T-helper 17 cell (primary cell): ENCODE results near the gene FMO1. TPM values are rescaled to one million over a fixed set of nuclear protein-coding genes. Genes with fewer than 3 reads are reported as not detected.

Experiments used
- ATAC-seq: fragments of 150-1000 bp; cut with Tn5 transposase; 2 replicates; pipeline ENCODE4 v1.10.0; 2021; ENCODE audit warnings: mild to moderate bottlenecking, moderate library complexity
- DNase-seq, 3 donors: peaks; one replicate each; pipeline versions ENCODE4 v3.0.0 to v3.0.0-alpha.2; 2020 to 2021
- H3K9me3 ChIP-seq: one replicate; pipeline ENCODE4 v1.7.0; 2013; ENCODE audit warnings: low read length, mild to moderate bottlenecking; ENCODE audit not compliant: control insufficient read depth, poor library complexity, severe bottlenecking
- H3K27ac Mint-ChIP-seq: one replicate; pipeline ENCODE4 v1.8.0; 2022; ENCODE audit warnings: mild to moderate bottlenecking, moderate library complexity, mixed read lengths
- H3K27me3 Mint-ChIP-seq: one replicate; pipeline ENCODE4 v1.8.0; 2022; ENCODE audit warnings: mixed read lengths
- H3K36me3 Mint-ChIP-seq: one replicate; pipeline ENCODE4 v1.8.0; 2022; ENCODE audit warnings: low read depth, mixed read lengths
- H3K4me1 Mint-ChIP-seq: one replicate; pipeline ENCODE4 v1.8.0; 2022; ENCODE audit warnings: mild to moderate bottlenecking, mixed read lengths
- H3K4me3 Mint-ChIP-seq: one replicate; pipeline ENCODE4 v1.8.0; 2022; ENCODE audit warnings: mild to moderate bottlenecking, moderate library complexity, mixed read lengths
- total RNA-seq, 4 donors: library from RNA in 2 of 4; stranded (reverse) in 2 of 4; gene quantifications; one replicate each; pipeline ENCODE4 v1.2.3 and lab custom pipeline; 2022 to 2026

FMO1 gene, protein sequence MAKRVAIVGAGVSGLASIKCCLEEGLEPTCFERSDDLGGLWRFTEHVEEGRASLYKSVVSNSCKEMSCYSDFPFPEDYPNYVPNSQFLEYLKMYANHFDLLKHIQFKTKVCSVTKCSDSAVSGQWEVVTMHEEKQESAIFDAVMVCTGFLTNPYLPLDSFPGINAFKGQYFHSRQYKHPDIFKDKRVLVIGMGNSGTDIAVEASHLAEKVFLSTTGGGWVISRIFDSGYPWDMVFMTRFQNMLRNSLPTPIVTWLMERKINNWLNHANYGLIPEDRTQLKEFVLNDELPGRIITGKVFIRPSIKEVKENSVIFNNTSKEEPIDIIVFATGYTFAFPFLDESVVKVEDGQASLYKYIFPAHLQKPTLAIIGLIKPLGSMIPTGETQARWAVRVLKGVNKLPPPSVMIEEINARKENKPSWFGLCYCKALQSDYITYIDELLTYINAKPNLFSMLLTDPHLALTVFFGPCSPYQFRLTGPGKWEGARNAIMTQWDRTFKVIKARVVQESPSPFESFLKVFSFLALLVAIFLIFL
- not detected for total RNA-seq
- 0 reads per million in 2 donors for total RNA-seq (lab: John Stamatoyannopoulos, UW)

DNA sequence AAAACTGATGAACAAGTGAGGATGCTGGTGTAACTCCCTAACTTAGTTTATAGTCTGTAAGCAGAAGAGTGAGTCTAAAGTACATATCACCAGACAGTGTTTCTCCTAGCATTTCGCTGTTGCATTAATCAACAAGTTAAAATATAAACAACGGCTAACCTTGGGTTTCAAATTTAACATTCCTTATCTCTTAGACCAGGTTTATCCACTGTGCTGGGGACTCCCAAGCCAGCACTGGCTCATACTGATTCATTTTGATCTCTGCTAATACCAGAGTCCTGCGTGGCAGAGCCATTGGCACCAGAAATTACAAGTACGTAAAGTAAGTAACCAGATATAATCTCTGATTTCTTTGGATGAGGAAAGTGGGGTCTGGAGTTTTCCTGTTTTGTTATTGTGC lies at the start of gene FMO1:
FMO1 (plus strand) TSS at position 193 of the 400 bp plus-strand sequence. CDS start 9,594 bp downstream, outside the sequence.
- H3K4me3 Mint-ChIP-seq, result no peak within 1 kb of the TSS
- no peak within 1 kb of the TSS for H3K27ac Mint-ChIP-seq
- H3K9me3 ChIP-seq, result no peaks in the 10 kb centered on the region
- H3K4me1 Mint-ChIP-seq, result peaks cover 12% of the 10 kb centered on the region
- ATAC-seq (no peak), DNase-seq (no peak)
- H3K27me3 Mint-ChIP-seq, result peaks cover 60% of the 10 kb centered on the region
- peaks cover 2% of the 10 kb centered on the region for H3K36me3 Mint-ChIP-seq

DNA sequence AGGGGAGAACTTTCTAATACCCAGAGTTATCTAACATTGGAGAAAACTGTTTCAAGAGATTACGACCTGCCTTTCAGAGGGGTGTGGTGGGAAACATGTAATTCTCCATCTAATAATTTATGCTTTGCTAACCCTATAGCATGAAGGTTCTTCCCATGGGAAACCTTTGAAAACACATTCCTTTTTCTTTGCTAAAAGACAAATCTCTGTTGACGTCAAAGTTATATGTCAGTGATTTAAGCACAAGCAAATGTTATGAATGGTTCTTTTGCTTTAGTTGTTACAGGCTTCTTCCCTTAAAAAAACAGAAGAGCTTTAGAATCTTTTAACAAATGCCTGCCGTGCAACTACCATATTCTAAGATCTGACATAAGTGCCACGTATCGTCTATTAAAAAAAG lies 44.0 kb upstream of the FMO1 start:
- Mint-ChIP-seq H3K27me3 (peaks cover 63% of the 10 kb centered on the region), H3K36me3 (no peaks in the 10 kb centered on the region), H3K4me3 (no peak overlapping the region), H3K27ac (no peak overlapping the region), H3K4me1 (no peaks in the 10 kb centered on the region)
- DNase-seq (no peak), ATAC-seq (no peak)
- no peaks in the 10 kb centered on the region for H3K9me3 ChIP-seq

DNA sequence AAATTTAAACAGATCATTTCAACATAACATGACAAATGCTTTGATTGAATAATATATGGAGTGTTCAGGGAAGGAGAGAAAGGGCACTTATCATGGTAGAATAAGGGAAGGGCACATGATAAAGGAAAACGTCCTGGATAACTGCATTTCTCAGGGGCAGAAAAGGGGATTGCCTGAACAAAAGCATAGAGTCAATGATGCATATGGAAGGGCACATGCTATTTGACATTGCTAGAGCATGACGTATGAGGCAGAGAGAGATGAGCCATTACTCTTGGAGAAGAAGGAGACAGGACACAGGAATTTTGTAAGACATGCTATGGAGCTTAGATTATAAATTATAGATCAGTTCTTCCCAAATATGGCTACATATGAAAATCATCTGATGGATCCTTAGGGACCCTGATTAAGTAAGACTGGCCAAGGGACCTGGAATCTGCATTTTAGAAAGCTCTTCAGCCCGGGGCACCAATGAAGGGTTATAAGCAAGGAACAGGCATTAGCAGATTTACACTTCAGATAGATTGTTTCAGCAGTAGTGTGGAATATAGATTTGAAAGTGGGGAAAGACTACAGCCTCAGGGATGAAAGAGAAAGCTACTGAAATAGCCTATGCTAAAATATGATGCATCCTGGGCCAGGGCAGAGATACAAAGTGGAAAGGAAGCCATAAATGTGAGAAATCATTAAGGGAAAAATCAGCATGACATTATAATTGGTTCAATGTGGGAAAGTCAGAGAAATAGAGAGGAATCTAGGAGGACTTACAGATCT lies 41.9 kb upstream of the FMO1 start:
- Mint-ChIP-seq H3K4me1 (no peaks in the 10 kb centered on the region), H3K27me3 (peaks cover 55% of the 10 kb centered on the region)
- no peak for DNase-seq

DNA sequence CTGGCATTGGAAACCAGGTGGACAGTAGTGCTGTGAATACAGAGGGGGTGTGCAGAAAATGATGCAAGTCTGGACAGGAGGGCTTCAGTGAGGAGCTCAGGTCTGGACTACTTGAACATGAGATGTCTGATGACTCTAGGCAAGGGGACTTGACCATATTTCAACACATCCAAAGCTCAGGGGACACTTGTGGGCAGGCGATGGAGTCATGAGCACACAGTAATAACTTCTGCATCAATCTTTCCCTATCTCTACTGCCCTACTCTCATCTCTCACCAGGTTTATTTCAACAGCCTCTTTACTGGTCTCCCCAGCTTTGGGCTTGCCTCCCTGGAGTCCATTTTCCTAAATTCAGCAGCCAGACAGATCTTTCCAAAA lies 41.3 kb upstream of the FMO1 start:
- no peak for ATAC-seq
- no peaks in the 10 kb centered on the region for H3K9me3 ChIP-seq
- no peak for DNase-seq
- Mint-ChIP-seq H3K27me3 (peaks cover 49% of the 10 kb centered on the region), H3K27ac (no peak overlapping the region), H3K4me3 (no peak overlapping the region), H3K36me3 (no peaks in the 10 kb centered on the region), H3K4me1 (no peaks in the 10 kb centered on the region)

More for the DNA sequence above, 41.9 kb upstream of the FMO1 start:
- H3K4me3 Mint-ChIP-seq, result no peak overlapping the region
- H3K27ac Mint-ChIP-seq, result no peak overlapping the region
- H3K9me3 ChIP-seq, result no peaks in the 10 kb centered on the region
- no peaks in the 10 kb centered on the region for H3K36me3 Mint-ChIP-seq
- no peak for ATAC-seq

DNA sequence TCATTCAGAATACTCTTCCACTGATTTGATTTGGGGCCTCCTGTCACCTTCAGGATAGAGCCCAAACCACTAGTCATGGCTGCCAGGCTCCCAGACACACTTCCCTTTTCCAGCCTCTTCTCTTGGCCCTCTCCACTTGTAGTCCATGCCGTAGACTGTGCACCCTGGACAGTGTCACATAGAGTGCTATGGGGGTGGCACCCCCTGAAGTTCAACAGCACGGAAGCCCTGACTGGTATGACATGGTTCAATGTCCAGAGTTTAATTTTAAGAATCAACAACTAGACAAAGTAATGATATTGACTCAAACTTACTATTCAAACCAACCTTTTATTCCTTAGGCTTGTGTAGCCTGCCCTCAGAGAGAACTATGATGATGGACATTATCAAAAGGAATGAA lies 40.9 kb upstream of the FMO1 start:
- H3K27me3 Mint-ChIP-seq, result peaks cover 45% of the 10 kb centered on the region
- DNase-seq (no peak), ATAC-seq (no peak)
- H3K36me3 Mint-ChIP-seq, result no peaks in the 10 kb centered on the region
- H3K4me3 Mint-ChIP-seq, result no peak overlapping the region
- H3K27ac Mint-ChIP-seq, result no peak overlapping the region
- H3K4me1 Mint-ChIP-seq, result no peaks in the 10 kb centered on the region
- H3K9me3 ChIP-seq, result no peaks in the 10 kb centered on the region

DNA sequence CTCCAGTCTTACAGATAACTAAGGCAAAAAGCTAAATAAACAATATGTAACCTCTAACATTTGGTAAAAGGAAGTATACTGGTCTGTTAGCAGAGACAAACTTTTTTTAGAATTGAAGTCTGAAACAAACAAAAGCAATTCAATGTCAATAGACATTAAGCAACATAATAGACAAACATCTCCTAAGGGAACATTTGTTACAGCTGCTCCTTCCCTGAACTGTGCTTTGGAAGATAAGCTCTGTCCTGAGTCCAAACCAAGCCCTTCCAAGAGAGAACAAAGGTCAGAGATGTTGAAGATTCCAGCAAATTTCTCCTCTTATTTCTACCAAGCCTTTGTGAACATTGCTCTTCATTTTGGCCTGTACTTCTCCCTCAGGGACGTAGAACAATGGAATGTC lies 37.9 kb upstream of the FMO1 start:
- Mint-ChIP-seq H3K27me3 (peaks cover 33% of the 10 kb centered on the region), H3K27ac (no peak overlapping the region)

DNA sequence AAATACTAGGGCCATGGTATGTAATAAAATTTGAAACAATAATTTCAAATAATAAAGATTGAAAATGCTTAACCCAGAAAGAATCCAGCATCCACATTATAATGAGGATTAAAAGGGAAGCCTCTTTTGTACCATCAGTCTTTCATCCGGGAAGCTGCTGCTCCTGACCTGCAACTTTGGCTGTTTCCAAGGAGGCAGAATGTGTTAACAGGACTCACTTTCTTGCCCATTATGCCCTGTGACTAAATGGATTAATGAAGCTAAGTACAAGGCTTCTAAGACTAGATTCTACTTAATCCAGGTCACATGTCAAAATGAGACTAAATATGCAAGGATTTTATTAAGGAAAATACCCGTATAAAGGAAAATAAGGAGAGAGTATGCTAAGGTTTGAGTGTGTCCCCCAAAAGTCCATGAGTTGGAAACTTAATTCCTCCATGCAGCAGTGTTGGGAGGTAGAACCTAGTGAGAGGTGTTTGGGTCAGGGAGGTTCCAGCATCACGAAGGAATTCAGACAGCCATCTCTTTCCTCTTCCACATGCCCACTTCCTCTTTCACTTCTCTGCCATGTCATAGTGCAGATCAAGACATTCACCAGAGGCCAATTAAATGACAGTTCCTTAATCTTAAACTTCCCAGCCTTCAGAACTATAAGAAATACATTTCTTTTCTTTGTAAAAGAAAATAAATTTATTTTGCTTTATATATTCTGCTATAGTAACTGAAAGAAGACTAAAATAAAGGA lies 35.5 kb upstream of the FMO1 start:
- Mint-ChIP-seq H3K27me3 (peaks cover 14% of the 10 kb centered on the region), H3K27ac (no peak overlapping the region), H3K4me1 (no peaks in the 10 kb centered on the region), H3K4me3 (no peak overlapping the region), H3K36me3 (no peaks in the 10 kb centered on the region)
- DNase-seq (no peak), ATAC-seq (no peak)
- peaks cover 1% of the 10 kb centered on the region for H3K9me3 ChIP-seq

More for the DNA sequence above, 37.9 kb upstream of the FMO1 start:
- ATAC-seq (no peak), DNase-seq (no peak)
- H3K36me3 Mint-ChIP-seq, result no peaks in the 10 kb centered on the region
- no peak overlapping the region for H3K4me3 Mint-ChIP-seq
- no peaks in the 10 kb centered on the region for H3K4me1 Mint-ChIP-seq
- H3K9me3 ChIP-seq, result no peaks in the 10 kb centered on the region

DNA sequence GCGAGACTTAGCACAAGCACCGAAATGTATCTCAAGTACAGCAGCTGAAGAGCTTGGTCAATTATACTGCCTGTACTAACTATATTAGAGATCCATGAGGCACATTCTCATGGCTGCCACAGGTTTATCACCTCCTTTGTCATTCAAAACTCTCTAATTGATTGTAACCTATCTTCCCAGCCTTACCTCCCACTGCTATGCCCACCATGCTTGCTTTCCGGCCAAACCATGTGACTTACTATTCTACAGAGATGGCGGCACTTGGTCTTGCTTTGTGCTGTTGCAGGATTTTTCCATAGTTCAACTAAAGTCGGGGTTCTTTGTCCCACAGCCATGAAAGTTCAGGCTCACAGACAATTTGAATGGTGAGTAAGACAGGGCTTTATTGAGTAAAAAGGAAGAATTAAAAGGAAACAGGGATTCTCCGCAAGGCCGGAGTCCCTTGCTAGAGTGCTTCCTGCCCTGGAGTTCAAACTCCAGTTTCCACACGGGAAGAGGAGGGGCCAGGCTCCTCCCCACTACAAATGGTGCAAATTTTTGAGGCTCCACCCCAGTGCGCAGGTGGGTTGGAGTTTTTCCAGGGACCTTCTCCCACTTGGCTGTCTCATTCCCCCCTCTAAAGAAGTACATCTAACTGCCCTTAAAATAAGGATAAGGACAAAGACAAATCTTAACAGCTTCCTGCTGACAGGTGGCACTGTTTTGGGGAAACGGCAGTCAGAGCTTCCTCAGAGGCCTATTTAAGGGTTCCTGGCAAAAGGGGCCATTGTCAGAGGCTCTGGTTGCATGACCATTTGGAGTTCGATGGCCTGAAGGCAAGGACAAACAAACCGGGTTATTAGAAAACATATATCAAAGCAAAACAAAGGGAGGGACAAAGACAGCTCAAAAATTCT lies 34.5 kb upstream of the FMO1 start:
- DNase-seq (no peak), ATAC-seq (no peak)
- Mint-ChIP-seq H3K27me3 (peaks cover 18% of the 10 kb centered on the region), H3K27ac (no peak overlapping the region), H3K36me3 (no peaks in the 10 kb centered on the region), H3K4me1 (no peaks in the 10 kb centered on the region), H3K4me3 (no peak overlapping the region)
- H3K9me3 ChIP-seq, result peaks cover 3% of the 10 kb centered on the region

DNA sequence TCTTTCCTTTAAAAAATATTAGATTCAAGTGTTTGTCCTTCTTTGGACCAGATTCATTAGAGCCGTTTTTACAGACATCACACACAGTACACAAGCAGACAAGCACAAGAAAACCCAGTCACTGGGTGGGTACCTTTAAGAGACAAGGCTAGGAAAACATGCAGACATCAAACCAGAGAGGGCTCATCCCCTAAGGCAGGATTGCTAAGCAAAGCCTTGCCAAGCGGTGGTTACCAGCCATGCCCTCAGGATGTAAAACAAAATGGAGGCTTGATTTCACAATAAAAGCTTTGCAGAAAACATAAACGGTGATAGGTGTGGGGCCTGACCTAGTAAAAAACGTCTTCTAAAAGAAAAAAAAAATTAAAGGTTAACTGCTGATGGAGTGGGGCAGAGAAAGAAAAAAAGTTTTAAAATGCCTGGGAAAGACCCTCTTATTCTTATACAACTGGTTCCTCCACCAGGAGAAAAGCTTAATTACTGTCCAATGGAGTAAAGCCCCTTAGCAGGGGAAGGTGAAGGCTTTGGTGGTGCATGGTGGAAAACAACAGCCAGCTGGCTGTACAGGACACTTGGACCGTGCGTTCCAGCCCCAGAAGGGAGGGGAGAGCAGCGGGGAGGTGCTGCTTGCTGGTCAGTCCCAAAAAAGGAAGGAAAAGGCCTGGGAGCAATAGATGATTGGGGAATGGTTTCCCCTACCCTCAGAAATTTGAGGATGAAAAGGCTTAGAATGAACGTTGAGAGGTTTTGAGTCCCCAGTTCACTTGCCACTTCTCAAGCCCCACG lies 30.4 kb upstream of the FMO1 start:
- Mint-ChIP-seq H3K4me3 (no peak overlapping the region), H3K36me3 (no peaks in the 10 kb centered on the region), H3K27ac (no peak overlapping the region), H3K4me1 (peaks cover 10% of the 10 kb centered on the region), H3K27me3 (peaks cover 21% of the 10 kb centered on the region)
- ATAC-seq (no peak), DNase-seq (no peak)
- peaks cover 3% of the 10 kb centered on the region for H3K9me3 ChIP-seq

DNA sequence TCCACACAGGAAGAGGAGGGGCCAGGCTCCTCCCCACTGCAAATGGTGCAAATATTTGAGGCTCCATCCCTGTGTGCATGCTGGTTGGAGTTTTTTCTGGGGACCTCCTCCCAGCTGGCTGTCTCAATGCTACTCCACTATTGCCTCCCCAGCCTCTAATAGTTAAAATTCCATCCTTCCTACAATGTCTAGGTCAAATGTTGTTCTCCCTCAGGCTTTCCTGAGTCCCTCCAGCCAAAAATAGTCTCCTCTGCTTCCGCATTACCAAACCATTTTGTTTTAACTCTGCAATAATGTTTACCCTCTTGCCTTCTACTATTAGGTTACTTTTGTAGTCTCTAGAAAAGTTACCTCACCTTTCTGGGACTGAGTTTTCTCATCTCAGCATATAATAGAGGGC lies 29.6 kb upstream of the FMO1 start:
- peaks cover 10% of the 10 kb centered on the region for H3K4me1 Mint-ChIP-seq

DNA sequence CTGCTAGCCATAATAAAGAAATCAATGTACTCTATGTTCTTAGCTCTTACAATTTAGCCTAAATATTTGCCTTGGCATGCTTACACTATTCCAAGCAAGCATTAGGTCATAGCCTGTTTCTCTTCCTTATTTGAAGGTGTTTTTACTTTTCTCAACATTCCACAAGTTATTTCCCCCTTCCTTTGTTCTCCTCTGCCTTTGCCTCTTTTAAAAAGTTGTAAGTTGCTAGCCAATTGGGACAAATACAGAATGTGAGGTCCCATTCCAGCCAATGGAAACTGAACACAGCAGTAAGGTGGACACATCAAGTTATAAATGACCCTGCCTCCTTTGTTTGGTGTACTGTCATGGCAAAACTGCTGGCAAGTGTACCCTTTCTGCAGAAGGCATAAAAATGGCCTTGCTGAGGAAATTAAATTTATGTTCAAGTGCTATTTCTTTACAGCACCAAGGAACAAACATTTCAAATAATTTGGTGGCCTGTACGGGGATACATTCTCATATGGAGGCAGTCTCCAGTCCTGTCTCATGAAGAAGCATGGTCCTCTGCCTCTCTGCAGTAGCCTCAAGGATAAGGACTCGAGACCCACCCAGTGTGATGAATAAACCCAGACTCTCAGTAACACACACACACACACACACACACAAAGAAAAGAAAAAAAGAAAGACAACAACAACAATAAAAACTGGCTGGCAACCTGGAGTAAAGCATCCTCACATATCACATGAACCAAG lies 28.8 kb upstream of the FMO1 start:
- no peak for DNase-seq
- peaks cover 10% of the 10 kb centered on the region for H3K4me1 Mint-ChIP-seq
- peaks cover 21% of the 10 kb centered on the region for H3K27me3 Mint-ChIP-seq
- H3K36me3 Mint-ChIP-seq, result no peaks in the 10 kb centered on the region
- H3K27ac Mint-ChIP-seq, result no peak overlapping the region
- H3K4me3 Mint-ChIP-seq, result no peak overlapping the region
- peaks cover 3% of the 10 kb centered on the region for H3K9me3 ChIP-seq
- ATAC-seq, result no peak

More for the DNA sequence above, 29.6 kb upstream of the FMO1 start:
- no peak for DNase-seq
- H3K9me3 ChIP-seq, result peaks cover 3% of the 10 kb centered on the region
- Mint-ChIP-seq H3K36me3 (no peaks in the 10 kb centered on the region), H3K27me3 (peaks cover 21% of the 10 kb centered on the region), H3K27ac (no peak overlapping the region), H3K4me3 (no peak overlapping the region)
- no peak for ATAC-seq
